A673 (cell line): Measurements from ENCODE around the gene PRR5L.

Source experiments
- EZH2 ChIP-seq: fragments of 200-600 bp; sonication (generic); IDR thresholded peaks from 2 replicates; pipeline ENCODE4 v1.6.1; 2017; ENCODE audit warnings: borderline replicate concordance, low read depth, mild to moderate bottlenecking, mixed read lengths, antibody characterized with exemption, low read length; ENCODE audit not compliant: poor library complexity, severe bottlenecking
- TF ChIP-seq, protein P1 (sequence below): fragments of 300-800, 200-600 bp; sonication (generic); conservative IDR thresholded peaks from 2 replicates; pipeline ENCODE4 v1.5.1; 2017; ENCODE audit warnings: low read depth, mild to moderate bottlenecking, antibody characterized with exemption, low read length, moderate library complexity, mixed read lengths

DNA sequence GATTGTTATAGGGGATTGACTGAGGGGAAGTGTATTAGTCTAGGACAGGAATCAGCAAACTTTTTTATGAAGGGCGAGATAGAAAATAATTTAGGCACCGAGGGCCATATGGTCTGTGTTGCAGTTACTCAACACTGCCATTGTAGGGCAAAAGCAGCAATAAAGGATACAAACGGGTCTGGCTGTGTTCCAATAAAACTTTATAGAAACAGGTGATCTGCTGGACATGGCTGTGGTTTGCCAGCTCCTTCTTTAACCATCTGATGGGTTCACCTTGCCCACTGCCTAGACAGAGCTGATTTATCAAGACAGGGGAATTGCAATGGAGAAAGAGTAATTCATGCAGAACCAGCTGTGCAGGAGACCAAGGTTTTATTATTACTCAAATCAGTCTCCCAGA, 20.0 kb downstream of the PRR5L start:
- TF ChIP-seq, protein P1, sequence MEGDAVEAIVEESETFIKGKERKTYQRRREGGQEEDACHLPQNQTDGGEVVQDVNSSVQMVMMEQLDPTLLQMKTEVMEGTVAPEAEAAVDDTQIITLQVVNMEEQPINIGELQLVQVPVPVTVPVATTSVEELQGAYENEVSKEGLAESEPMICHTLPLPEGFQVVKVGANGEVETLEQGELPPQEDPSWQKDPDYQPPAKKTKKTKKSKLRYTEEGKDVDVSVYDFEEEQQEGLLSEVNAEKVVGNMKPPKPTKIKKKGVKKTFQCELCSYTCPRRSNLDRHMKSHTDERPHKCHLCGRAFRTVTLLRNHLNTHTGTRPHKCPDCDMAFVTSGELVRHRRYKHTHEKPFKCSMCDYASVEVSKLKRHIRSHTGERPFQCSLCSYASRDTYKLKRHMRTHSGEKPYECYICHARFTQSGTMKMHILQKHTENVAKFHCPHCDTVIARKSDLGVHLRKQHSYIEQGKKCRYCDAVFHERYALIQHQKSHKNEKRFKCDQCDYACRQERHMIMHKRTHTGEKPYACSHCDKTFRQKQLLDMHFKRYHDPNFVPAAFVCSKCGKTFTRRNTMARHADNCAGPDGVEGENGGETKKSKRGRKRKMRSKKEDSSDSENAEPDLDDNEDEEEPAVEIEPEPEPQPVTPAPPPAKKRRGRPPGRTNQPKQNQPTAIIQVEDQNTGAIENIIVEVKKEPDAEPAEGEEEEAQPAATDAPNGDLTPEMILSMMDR: no peak
- no peak for TF ChIP-seq EZH2
